Trophoblast cell (in vitro differentiated cells and primary cell): ENCODE measurements around the gene CCNJ.

Experiments used
- DNase-seq, 2 donors: peaks; one replicate each; pipeline ENCODE4 v3.0.0-alpha.2; 2016
- H2AFZ ChIP-seq: 2 replicates; pipeline ENCODE4 v1.6.1; 2013; ENCODE audit warnings: low read length, moderate library complexity, mild to moderate bottlenecking; ENCODE audit not compliant: insufficient read depth, poor library complexity
- H2AK5ac ChIP-seq: 2 replicates; pipeline ENCODE4 v1.6.1; 2013; ENCODE audit warnings: mild to moderate bottlenecking, low read length
- H2BK120ac ChIP-seq: 2 replicates; pipeline ENCODE4 v1.6.1; 2013; ENCODE audit warnings: low read length, mild to moderate bottlenecking, moderate library complexity; ENCODE audit not compliant: insufficient read depth, poor library complexity
- H2BK12ac ChIP-seq: 2 replicates; pipeline ENCODE4 v1.6.1; 2013; ENCODE audit warnings: mild to moderate bottlenecking, low read length, moderate library complexity
- H2BK5ac ChIP-seq: 2 replicates; pipeline ENCODE4 v1.6.1; 2013; ENCODE audit warnings: low read length, low read depth, moderate library complexity, mild to moderate bottlenecking; ENCODE audit not compliant: poor library complexity
- H3K14ac ChIP-seq: 2 replicates; pipeline ENCODE4 v1.6.1; 2013; ENCODE audit warnings: mild to moderate bottlenecking, low read length
- H3K18ac ChIP-seq: 2 replicates; pipeline ENCODE4 v1.6.1; 2013; ENCODE audit warnings: mild to moderate bottlenecking, low read length
- H3K23ac ChIP-seq: 2 replicates; pipeline ENCODE4 v1.6.1; 2013; ENCODE audit warnings: low read length
- H3K27ac ChIP-seq: 2 replicates; pipeline ENCODE4 v1.5.1; 2013; ENCODE audit warnings: low read depth, mild to moderate bottlenecking, inconsistent platforms, low read length, moderate library complexity
- H3K27me3 ChIP-seq: 2 replicates; pipeline ENCODE4 v1.6.1; 2013; ENCODE audit warnings: inconsistent platforms, mild to moderate bottlenecking, low read length, moderate library complexity; ENCODE audit not compliant: insufficient read depth
- H3K36me3 ChIP-seq, 2 experiments: 1 replicate in 1 of 2; 2 replicates in 1 of 2; pipeline ENCODE4 v1.6.1; 2013; ENCODE audit warnings: low read length in 2 of 2, mild to moderate bottlenecking in 2 of 2, moderate library complexity in 1 of 2; ENCODE audit not compliant: insufficient read depth in 2 of 2, control insufficient read depth in 1 of 2
- H3K4ac ChIP-seq: 2 replicates; pipeline ENCODE4 v1.6.1; 2013; ENCODE audit warnings: low read depth, mild to moderate bottlenecking, low read length, moderate library complexity
- H3K4me1 ChIP-seq, 2 experiments: 1 replicate in 1 of 2; 2 replicates in 1 of 2; pipeline ENCODE4 v1.6.1; 2013; ENCODE audit warnings: low read length in 2 of 2, mild to moderate bottlenecking in 2 of 2, moderate library complexity in 1 of 2; ENCODE audit not compliant: insufficient read depth in 2 of 2, control insufficient read depth in 1 of 2
- H3K4me2 ChIP-seq: 2 replicates; pipeline ENCODE4 v1.6.1; 2013; ENCODE audit warnings: inconsistent platforms, mild to moderate bottlenecking, low read length, moderate library complexity
- H3K4me3 ChIP-seq: 2 replicates; pipeline ENCODE4 v1.5.1; 2013; ENCODE audit warnings: mild to moderate bottlenecking, low read depth, low read length, inconsistent platforms
- H3K79me1 ChIP-seq: one replicate; pipeline ENCODE4 v1.6.1; 2013; ENCODE audit warnings: low read length
- H3K79me2 ChIP-seq: 2 replicates; pipeline ENCODE4 v1.6.1; 2013; ENCODE audit warnings: low read length, mild to moderate bottlenecking; ENCODE audit not compliant: control insufficient read depth, insufficient read depth, poor library complexity
- H3K9ac ChIP-seq: 2 replicates; pipeline ENCODE4 v1.6.1; 2013; ENCODE audit warnings: mild to moderate bottlenecking, low read length
- H3K9me3 ChIP-seq: 2 replicates; pipeline ENCODE4 v1.6.1; 2013; ENCODE audit warnings: low read depth, mild to moderate bottlenecking, control low read depth, inconsistent platforms, low read length; ENCODE audit not compliant: insufficient read depth
- H4K12ac ChIP-seq: 2 replicates; pipeline ENCODE4 v1.6.1; 2013; ENCODE audit warnings: low read depth, mild to moderate bottlenecking, low read length, moderate library complexity
- H4K8ac ChIP-seq: 2 replicates; pipeline ENCODE4 v1.6.1; 2013; ENCODE audit warnings: low read depth, mild to moderate bottlenecking, low read length, moderate library complexity
- H4K91ac ChIP-seq: one replicate; pipeline ENCODE4 v1.6.1; 2013; ENCODE audit warnings: low read depth, mild to moderate bottlenecking, low read length, moderate library complexity
- WGBS: extraction: QIAGEN DNeasy Blood & Tissue Kit; methylation state at CpG from one replicate; pipeline ENCODE4 v1.1.7; 2013; ENCODE audit warnings: missing lambda C conversion rate; ENCODE audit not compliant: insufficient read length, insufficient coverage; ENCODE audit errors: extremely low coverage; 5-methylcytosine and 5-hydroxymethylcytosine counted together

CCNJ gene

GRCh38 chr10:96074776-96075175 lies 31.4 kb downstream of the CCNJ start:
- Histone ChIP-seq H3K23ac (no peak overlapping the region), H2AFZ (no peak overlapping the region), H2BK5ac (no peak overlapping the region), H3K27me3 (no peaks in the 10 kb centered on the region), H4K8ac (no peak overlapping the region), H3K18ac (no peak overlapping the region), H2AK5ac (no peak overlapping the region), H2BK120ac (no peak overlapping the region), H2BK12ac (no peak overlapping the region), H4K91ac (no peak overlapping the region), H3K79me2 (no peaks in the 10 kb centered on the region), H3K4me2 (no peak overlapping the region), H3K4ac (no peak overlapping the region), H3K9ac (no peak overlapping the region), H3K27ac (no peak overlapping the region), H4K12ac (no peak overlapping the region), H3K4me1 (peaks cover 0 to 2% of the 10 kb centered on the region in 2 experiments), H3K9me3 (no peaks in the 10 kb centered on the region), H3K4me3 (no peak overlapping the region), H3K79me1 (no peaks in the 10 kb centered on the region), H3K36me3 (no peaks in the 10 kb centered on the region), H3K14ac (no peak overlapping the region)
- no CpG with 5 or more reads among the region's 3 CpGs for WGBS
- peak in 1 of 2 donors; percentile 6 for DNase-seq

- Histone ChIP-seq H3K23ac (no peak overlapping the region), H3K4me1 (peaks cover 0 to 2% of the 10 kb centered on the region in 2 experiments), H2AFZ (no peak overlapping the region), H3K27me3 (no peaks in the 10 kb centered on the region), H3K18ac (no peak overlapping the region), H3K79me2 (no peaks in the 10 kb centered on the region), H3K9ac (no peak overlapping the region), H3K79me1 (no peaks in the 10 kb centered on the region), H4K8ac (no peak overlapping the region), H3K9me3 (no peaks in the 10 kb centered on the region), H3K27ac (no peak overlapping the region), H4K91ac (no peak overlapping the region), H3K14ac (no peak overlapping the region), H2BK12ac (no peak overlapping the region), H3K36me3 (no peaks in the 10 kb centered on the region), H3K4ac (no peak overlapping the region), H4K12ac (no peak overlapping the region), H3K4me2 (no peak overlapping the region), H2AK5ac (no peak overlapping the region), H3K4me3 (no peak overlapping the region), H2BK120ac (no peak overlapping the region), H2BK5ac (no peak overlapping the region)
- DNase-seq, result no peak
- no CpG with 5 or more reads among the region's 2 CpGs for WGBS
Measured at GRCh38 chr10:96075977-96076376, 32.6 kb downstream of the CCNJ start.

- Histone ChIP-seq H3K9ac (no peak overlapping the region), H2AK5ac (no peak overlapping the region), H3K9me3 (no peaks in the 10 kb centered on the region), H4K8ac (no peak overlapping the region), H3K27ac (no peak overlapping the region), H4K12ac (no peak overlapping the region), H3K4ac (no peak overlapping the region), H3K27me3 (no peaks in the 10 kb centered on the region), H3K18ac (no peak overlapping the region), H2BK12ac (no peak overlapping the region), H3K14ac (no peak overlapping the region), H2BK5ac (no peak overlapping the region), H3K36me3 (no peaks in the 10 kb centered on the region), H2BK120ac (no peak overlapping the region), H3K4me3 (no peak overlapping the region), H3K79me2 (no peaks in the 10 kb centered on the region), H3K23ac (no peak overlapping the region), H2AFZ (no peak overlapping the region), H4K91ac (no peak overlapping the region), H3K4me1 (peaks cover 0 to 2% of the 10 kb centered on the region in 2 experiments), H3K4me2 (no peak overlapping the region), H3K79me1 (no peaks in the 10 kb centered on the region)
- no peak for DNase-seq
- WGBS, result no CpG with 5 or more reads among the region's 3 CpGs
Measured at GRCh38 chr10:96077156-96077555, 33.8 kb downstream of the CCNJ start.

GRCh38 chr10:96082153-96082552 lies 38.8 kb downstream of the CCNJ start:
- Histone ChIP-seq H3K27me3 (no peaks in the 10 kb centered on the region), H4K12ac (no peak overlapping the region)

More at GRCh38 chr10:96082153-96082552, 38.8 kb downstream of the CCNJ start:
- DNase-seq, result no peak
- H2AFZ ChIP-seq, result no peak overlapping the region
- no peak overlapping the region for H2BK5ac ChIP-seq
- H3K79me1 ChIP-seq, result no peaks in the 10 kb centered on the region
- no peak overlapping the region for H2AK5ac ChIP-seq
- H3K36me3 ChIP-seq, result no peaks in the 10 kb centered on the region
- H3K79me2 ChIP-seq, result no peaks in the 10 kb centered on the region
- peaks cover 1% of the 10 kb centered on the region for H3K9me3 ChIP-seq
- H3K4me2 ChIP-seq, result no peak overlapping the region
- H3K9ac ChIP-seq, result no peak overlapping the region
- H3K4me1 ChIP-seq, result no peaks in the 10 kb centered on the region
- WGBS, result no CpG with 5 or more reads among the region's 2 CpGs
- H2BK120ac ChIP-seq, result no peak overlapping the region
- no peak overlapping the region for H3K18ac ChIP-seq
- no peak overlapping the region for H4K8ac ChIP-seq
- H3K23ac ChIP-seq, result no peak overlapping the region
- no peak overlapping the region for H4K91ac ChIP-seq
- no peak overlapping the region for H2BK12ac ChIP-seq
- H3K27ac ChIP-seq, result no peak overlapping the region
- H3K4me3 ChIP-seq, result no peak overlapping the region
- no peak overlapping the region for H3K4ac ChIP-seq
- H3K14ac ChIP-seq, result no peak overlapping the region
